ENCODE data around the gene FSD2.

GRCh38 chr15:82771789-82772607, 33.9 kb downstream of the FSD2 start:
- no peak for TF ChIP-seq CTCF (IDR thresholded peaks at IDR 0.05; ENCODE audit: insufficient read depth, low read depth, low read length)
- no peak for TF ChIP-seq EZH2 (IDR thresholded peaks at IDR 0.05; ENCODE audit: insufficient read depth, low read length)
